Measurements from ENCODE around the gene MRPL48.

GRCh38 chr11:73784080-73784634, 3.5 kb upstream of the MRPL48 start:
- TF ChIP-seq CHD2 (IDR thresholded peaks at IDR 0.05; ENCODE audit: low read length, partially characterized antibody) (no peak), TEAD4 (IDR thresholded peaks at IDR 0.05; ENCODE audit: borderline replicate concordance, insufficient read depth) (no peak), RAD21 (IDR thresholded peaks at IDR 0.05; ENCODE audit: low read length) (no peak), TAF1 (IDR thresholded peaks at IDR 0.05; ENCODE audit: borderline replicate concordance, low read depth, low read length) (no peak), JUND (IDR thresholded peaks at IDR 0.05) (no peak), REST (IDR thresholded peaks at IDR 0.05; ENCODE audit: low read depth, low read length) (no peak), GATA2 (CRISPR knock-in tag; IDR thresholded peaks at IDR 0.05) (no peak), NRF1 (IDR thresholded peaks at IDR 0.05; ENCODE audit: low read depth, low read length) (no peak), CTCF (IDR thresholded peaks at IDR 0.05) (no peak), PBX3 (IDR thresholded peaks at IDR 0.05) (no peak), MEF2A (IDR thresholded peaks at IDR 0.05; ENCODE audit: borderline replicate concordance, low read depth) (no peak), MAX (IDR thresholded peaks at IDR 0.05; ENCODE audit: low read depth) (no peak), ELF1 (IDR thresholded peaks at IDR 0.05) (no peak), GABPA (IDR thresholded peaks at IDR 0.05; ENCODE audit: low read depth) (no peak)
